OCI-M2 (cell line): ENCODE measurements around the gene SPRED2.

Experiments
- DNase-seq: peaks from one replicate; lab custom pipeline; 2025; ENCODE audit not compliant: unreplicated experiment; lab: John Stamatoyannopoulos, UW

The SPRED2 gene

GRCh38 chr2:65368468-65368867, 63.9 kb downstream of the SPRED2 start:
- no peak for DNase-seq

GRCh38 chr2:65367524-65367923, 64.9 kb downstream of the SPRED2 start:
- DNase-seq, result no peak

GRCh38 chr2:65366595-65367125, 65.7 kb downstream of the SPRED2 start:
- DNase-seq, result no peak

- DNase-seq, result no peak
Observed at GRCh38 chr2:65364986-65365733, 67.2 kb downstream of the SPRED2 start.

GRCh38 chr2:65363879-65364666, 68.3 kb downstream of the SPRED2 start:
- no peak for DNase-seq

- no peak for DNase-seq
Observed at GRCh38 chr2:65361623-65362022, 70.8 kb downstream of the SPRED2 start.

- no peak for DNase-seq
Observed at GRCh38 chr2:65360441-65360840, 72.0 kb downstream of the SPRED2 start.

GRCh38 chr2:65358678-65359400, 73.6 kb downstream of the SPRED2 start:
- DNase-seq, result no peak

- DNase-seq, result no peak
Observed at GRCh38 chr2:65357959-65358294, 74.5 kb downstream of the SPRED2 start.

- no peak for DNase-seq
Observed at GRCh38 chr2:65357095-65357958, 75.1 kb downstream of the SPRED2 start.

GRCh38 chr2:65355186-65355831, 77.1 kb downstream of the SPRED2 start:
- no peak for DNase-seq

- DNase-seq, result no peak
Observed at GRCh38 chr2:65354773-65355172, 77.6 kb downstream of the SPRED2 start.

- no peak for DNase-seq
Observed at GRCh38 chr2:65353927-65354326, 78.5 kb downstream of the SPRED2 start.

GRCh38 chr2:65353046-65353445, 79.4 kb downstream of the SPRED2 start:
- DNase-seq, result no peak

- no peak for DNase-seq
Observed at GRCh38 chr2:65351948-65352595, 80.3 kb downstream of the SPRED2 start.

GRCh38 chr2:65351234-65351947, 81.0 kb downstream of the SPRED2 start:
- no peak for DNase-seq

- no peak for DNase-seq
Observed at GRCh38 chr2:65350651-65351056, 81.7 kb downstream of the SPRED2 start.

GRCh38 chr2:65349863-65350262, 82.5 kb downstream of the SPRED2 start:
- DNase-seq, result no peak

GRCh38 chr2:65347913-65348312, 84.5 kb downstream of the SPRED2 start:
- no peak for DNase-seq
